ENCODE results near the gene SGMS1. TPM values are rescaled to one million over a fixed set of nuclear protein-coding genes. Genes with fewer than 3 reads are reported as not detected.

The SGMS1 gene
- total RNA-seq, 4 donors from 2014 or later: 107 to 234 (median 134) TPM

DNA sequence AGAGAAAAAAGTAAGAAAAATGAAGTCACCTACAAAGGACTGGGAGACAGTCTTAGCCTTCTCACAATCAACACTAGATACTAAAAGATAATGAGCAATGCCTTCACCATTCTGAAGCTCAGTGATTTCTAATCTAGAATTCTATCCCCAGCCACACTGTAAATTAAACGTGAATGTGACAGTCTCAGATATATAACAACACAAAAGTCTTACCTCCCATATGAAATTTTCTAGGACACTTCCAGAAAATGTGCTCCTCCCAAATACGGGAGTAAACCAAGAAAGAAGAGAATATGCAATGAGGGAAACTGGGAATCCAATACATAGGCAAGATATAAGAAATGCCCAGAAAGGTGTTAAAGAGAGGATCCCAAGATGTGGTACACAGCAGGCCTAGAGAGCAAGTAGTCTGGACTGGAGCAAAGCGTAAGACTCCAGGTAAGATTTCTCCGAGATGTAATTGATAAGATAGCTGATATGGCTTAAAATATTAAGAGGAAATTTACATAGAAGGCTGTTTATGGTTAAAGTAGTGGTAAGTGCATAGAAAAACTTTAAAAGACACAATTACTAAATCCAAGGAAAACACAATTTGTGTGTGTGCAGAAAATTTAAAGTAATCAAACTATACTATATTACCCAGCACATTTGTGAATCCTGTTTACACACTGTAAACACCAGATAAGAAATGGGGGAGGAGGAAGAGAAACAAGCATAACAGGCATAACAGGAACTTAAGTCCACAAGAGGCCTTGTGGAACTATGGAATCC lies 44.1 kb downstream of the SGMS1 start:
- peaks cover 0 to 57% (median 22%) of the 10 kb centered on the region in 4 donors for H3K4me1 ChIP-seq

DNA sequence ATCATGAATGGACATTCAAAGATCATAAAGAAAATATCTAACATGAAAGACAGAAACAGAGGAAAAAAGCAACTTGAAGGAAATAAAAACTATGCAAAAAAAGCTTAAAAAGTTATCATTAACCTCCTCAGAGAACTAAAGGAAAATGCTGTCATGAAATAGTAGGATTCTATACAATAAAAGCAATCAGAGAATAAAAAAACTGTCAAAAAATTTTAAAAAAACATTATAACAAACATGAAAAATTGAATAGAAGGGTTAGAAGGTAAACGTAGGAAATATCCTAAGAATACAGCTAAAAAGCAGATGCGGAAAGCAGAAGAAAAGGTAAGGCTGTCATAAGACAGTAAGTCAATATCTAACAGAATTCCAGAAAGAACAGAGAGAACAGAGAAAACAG lies 44.8 kb downstream of the SGMS1 start:
- Histone ChIP-seq H3K27ac (no peak overlapping the region), H3K4me1 (peaks cover 0 to 57% (median 22%) of the 10 kb centered on the region in 4 donors), H3K27me3 (no peaks in the 10 kb centered on the region), H3K9me3 (no peaks in the 10 kb centered on the region), H3K4me3 (no peak overlapping the region), H3K36me3 (no peaks in the 10 kb centered on the region)
- WGBS, 2 donors: 95 to 99% methylated on average over 2 of the region's 2 CpGs
- TF ChIP-seq EP300 (IDR thresholded peaks at IDR 0.05) (no peak), POLR2A (IDR thresholded peaks at IDR 0.05) (no peak)
- TF ChIP-seq, protein P1, sequence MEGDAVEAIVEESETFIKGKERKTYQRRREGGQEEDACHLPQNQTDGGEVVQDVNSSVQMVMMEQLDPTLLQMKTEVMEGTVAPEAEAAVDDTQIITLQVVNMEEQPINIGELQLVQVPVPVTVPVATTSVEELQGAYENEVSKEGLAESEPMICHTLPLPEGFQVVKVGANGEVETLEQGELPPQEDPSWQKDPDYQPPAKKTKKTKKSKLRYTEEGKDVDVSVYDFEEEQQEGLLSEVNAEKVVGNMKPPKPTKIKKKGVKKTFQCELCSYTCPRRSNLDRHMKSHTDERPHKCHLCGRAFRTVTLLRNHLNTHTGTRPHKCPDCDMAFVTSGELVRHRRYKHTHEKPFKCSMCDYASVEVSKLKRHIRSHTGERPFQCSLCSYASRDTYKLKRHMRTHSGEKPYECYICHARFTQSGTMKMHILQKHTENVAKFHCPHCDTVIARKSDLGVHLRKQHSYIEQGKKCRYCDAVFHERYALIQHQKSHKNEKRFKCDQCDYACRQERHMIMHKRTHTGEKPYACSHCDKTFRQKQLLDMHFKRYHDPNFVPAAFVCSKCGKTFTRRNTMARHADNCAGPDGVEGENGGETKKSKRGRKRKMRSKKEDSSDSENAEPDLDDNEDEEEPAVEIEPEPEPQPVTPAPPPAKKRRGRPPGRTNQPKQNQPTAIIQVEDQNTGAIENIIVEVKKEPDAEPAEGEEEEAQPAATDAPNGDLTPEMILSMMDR (IDR thresholded peaks at IDR 0.05): no peak
- no peak for DNase-seq (ENCODE audit: low spot score in 2 of 2)

More for the DNA sequence above, 44.1 kb downstream of the SGMS1 start:
- Histone ChIP-seq H3K36me3 (no peaks in the 10 kb centered on the region), H3K4me3 (no peak overlapping the region), H3K9me3 (no peaks in the 10 kb centered on the region), H3K27ac (no peak overlapping the region), H3K27me3 (no peaks in the 10 kb centered on the region)
- WGBS, 2 donors: 93 to 95% methylated on average over 4 of the region's 4 CpGs
- no peak for DNase-seq (ENCODE audit: low spot score in 2 of 2)
- TF ChIP-seq POLR2A (IDR thresholded peaks at IDR 0.05) (no peak), EP300 (IDR thresholded peaks at IDR 0.05) (no peak)
- TF ChIP-seq, protein P1 (IDR thresholded peaks at IDR 0.05): no peak

DNA sequence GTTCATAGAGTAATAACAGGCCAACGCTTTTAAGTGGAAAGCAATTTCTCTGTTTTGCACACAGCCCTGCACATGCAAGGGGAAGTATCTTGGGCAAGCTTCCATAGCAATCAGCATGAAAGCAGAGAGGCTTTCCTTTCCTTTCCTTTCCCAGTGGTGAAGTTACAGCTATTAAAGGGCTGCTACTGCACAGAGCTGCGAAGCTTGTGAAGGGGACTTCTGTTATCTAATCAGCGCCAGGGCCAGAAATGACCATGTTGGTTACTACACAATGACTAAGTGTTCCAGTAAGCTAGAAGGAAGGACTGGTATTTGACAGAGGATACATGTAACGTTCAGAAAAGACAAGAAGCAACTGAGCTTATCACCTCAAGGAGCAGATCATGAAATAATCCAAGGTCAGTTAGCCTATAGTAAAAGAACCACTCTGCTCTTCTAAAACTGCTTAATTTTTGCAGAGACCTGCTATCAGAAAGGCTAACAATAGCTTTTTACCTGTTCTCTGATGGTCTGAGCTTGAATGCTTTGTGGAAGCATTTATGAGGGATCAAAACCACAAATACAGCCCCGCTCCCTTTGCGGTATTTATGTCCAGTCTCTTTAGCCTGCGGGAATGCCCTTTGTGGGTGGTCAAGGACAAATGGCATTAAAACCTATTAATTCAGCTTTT lies 45.9 kb downstream of the SGMS1 start:
- WGBS, 2 donors: 29 to 32% methylated on average over 7 of the region's 7 CpGs
- peak in 1 of 2 donors; percentile 30 for DNase-seq (ENCODE audit: low spot score in 2 of 2)
- H3K4me1 ChIP-seq: peaks cover 0 to 57% (median 22%) of the 10 kb centered on the region in 4 donors
- no peaks in the 10 kb centered on the region for H3K36me3 ChIP-seq
- TF ChIP-seq POLR2A (IDR thresholded peaks at IDR 0.05): no peak
- peak in 1 of 2 donors; percentile 45 for TF ChIP-seq EP300 (IDR thresholded peaks at IDR 0.05)
- H3K27ac ChIP-seq: peak overlapping the region in 2 of 4 donors; percentile 62 to 69
- no peaks in the 10 kb centered on the region for H3K9me3 ChIP-seq
- H3K4me3 ChIP-seq: no peak overlapping the region
- no peaks in the 10 kb centered on the region for H3K27me3 ChIP-seq

DNA sequence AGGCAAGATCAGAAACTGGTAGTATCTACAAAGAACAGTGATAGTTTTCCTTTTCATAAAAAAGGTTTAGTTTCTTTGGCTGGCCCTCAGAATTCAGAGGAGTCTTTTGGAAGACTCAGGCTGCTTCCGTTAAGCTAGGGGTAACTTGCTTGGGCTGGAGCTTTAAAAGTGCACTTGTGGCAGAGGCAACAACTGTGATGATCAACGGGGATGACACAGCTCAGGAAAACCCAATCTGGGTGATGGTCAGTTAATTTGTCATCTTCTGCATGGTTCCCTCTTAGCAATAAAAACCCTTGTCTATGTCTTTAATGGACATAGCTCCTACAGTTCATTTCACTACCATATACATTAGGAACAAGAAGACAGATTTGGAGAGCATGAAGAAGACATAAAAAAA lies 46.7 kb downstream of the SGMS1 start:
- TF ChIP-seq, protein P1 (IDR thresholded peaks at IDR 0.05): no peak
- TF ChIP-seq EP300 (IDR thresholded peaks at IDR 0.05) (no peak), POLR2A (IDR thresholded peaks at IDR 0.05) (no peak)
- no peaks in the 10 kb centered on the region for H3K36me3 ChIP-seq
- H3K27ac ChIP-seq: peak overlapping the region in 2 of 4 donors; percentile 62 to 69
- no peaks in the 10 kb centered on the region for H3K27me3 ChIP-seq
- no peak overlapping the region for H3K4me3 ChIP-seq
- H3K9me3 ChIP-seq: no peaks in the 10 kb centered on the region
- no peak for DNase-seq (ENCODE audit: low spot score in 2 of 2)
- 41 to 46% methylated on average over 2 of the region's 2 CpGs for WGBS, 2 donors
- peaks cover 0 to 65% (median 22%) of the 10 kb centered on the region in 4 donors for H3K4me1 ChIP-seq

DNA sequence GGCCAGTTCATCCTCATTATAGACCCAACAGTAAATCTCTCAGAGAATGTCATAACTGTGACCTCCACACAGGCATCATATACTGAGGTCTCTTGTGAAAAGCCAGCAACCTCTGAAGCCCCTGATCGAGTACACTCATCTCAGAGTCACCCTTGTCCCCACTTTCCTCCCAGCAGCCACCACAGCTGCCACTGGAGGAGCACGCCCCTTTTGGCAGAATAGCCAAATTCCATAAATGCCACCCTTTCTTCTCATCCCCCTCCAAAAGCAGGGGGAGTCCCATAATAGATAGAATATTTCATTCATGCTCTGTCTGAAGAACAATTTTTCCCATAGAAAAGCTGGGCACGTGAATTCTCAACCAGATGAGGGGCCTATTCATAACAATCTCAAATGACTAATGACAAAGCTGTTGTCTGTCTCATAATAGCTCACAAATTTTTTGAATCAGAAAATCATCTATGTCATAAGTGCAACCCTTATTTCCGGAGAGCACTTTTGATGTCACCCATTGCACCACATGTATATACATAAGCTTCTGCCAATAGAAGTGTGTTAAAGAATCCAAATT lies 47.4 kb downstream of the SGMS1 start:
- H3K9me3 ChIP-seq: no peaks in the 10 kb centered on the region
- WGBS, 2 donors: 46 to 52% methylated on average over 4 of the region's 4 CpGs
- no peak overlapping the region for H3K4me3 ChIP-seq
- H3K27ac ChIP-seq: peak overlapping the region in 2 of 4 donors; percentile 62 to 69
- H3K36me3 ChIP-seq: no peaks in the 10 kb centered on the region
- no peak for DNase-seq (ENCODE audit: low spot score in 2 of 2)
- no peaks in the 10 kb centered on the region for H3K27me3 ChIP-seq
- TF ChIP-seq EP300 (IDR thresholded peaks at IDR 0.05) (peak; percentile 21 to 71), POLR2A (IDR thresholded peaks at IDR 0.05) (no peak)
- H3K4me1 ChIP-seq: peaks cover 0 to 59% (median 23%) of the 10 kb centered on the region in 4 donors
